Activated naive CD4-positive, alpha-beta T cell treated with anti-CD3 and anti-CD28 coated beads, Interleukin-2, amount 10 ng/mL, durations not matched to agents 7 days and 5 days (primary cell): ENCODE measurements around the gene TUBGCP3.

Experiments used
- CTCF ChIA-PET: fragments of 350-600 bp; sonication (Branson Sonifier 250); formaldehyde crosslinking; loops from one replicate; lab custom pipeline; 2021; ENCODE audit warnings: antibody characterized with exemption; lab: Charles Lee
- DNase-seq: peaks from one replicate; pipeline ENCODE4 v3.0.0-alpha.2; 2020
- H3K27ac Mint-ChIP-seq: one replicate; pipeline ENCODE4 v1.8.0; 2021; ENCODE audit warnings: mild to moderate bottlenecking, moderate library complexity, mixed read lengths
- H3K27me3 Mint-ChIP-seq: one replicate; pipeline ENCODE4 v1.8.0; 2021; ENCODE audit warnings: mild to moderate bottlenecking, mixed read lengths
- H3K36me3 Mint-ChIP-seq: one replicate; pipeline ENCODE4 v1.8.0; 2021; ENCODE audit warnings: mixed read lengths
- H3K4me1 Mint-ChIP-seq: one replicate; pipeline ENCODE4 v1.8.0; 2021; ENCODE audit warnings: mixed read lengths
- H3K4me3 Mint-ChIP-seq: one replicate; pipeline ENCODE4 v1.8.0; 2021; ENCODE audit warnings: mild to moderate bottlenecking, moderate library complexity, mixed read lengths
- H3K9me3 Mint-ChIP-seq: one replicate; pipeline ENCODE4 v1.8.0; 2021; ENCODE audit warnings: mixed read lengths

Gene TUBGCP3

GRCh38 chr13:112456138-112457056 lies 131.6 kb downstream of the TUBGCP3 start:
- no peaks in the 10 kb centered on the region for H3K4me1 Mint-ChIP-seq
- CTCF ChIA-PET, result no interaction called here
- no peak overlapping the region for H3K27ac Mint-ChIP-seq
- no peak for DNase-seq
- no peaks in the 10 kb centered on the region for H3K9me3 Mint-ChIP-seq
- peaks cover under 1% of the 10 kb centered on the region for H3K27me3 Mint-ChIP-seq
- no peaks in the 10 kb centered on the region for H3K36me3 Mint-ChIP-seq
- H3K4me3 Mint-ChIP-seq, result no peak overlapping the region

- CTCF ChIA-PET, result interaction anchor here (0.8 kb wide), 1 partner anchor 11 kb away, joined by 3 read pairs; no protein-coding TSS in a partner anchor
- Mint-ChIP-seq H3K4me3 (no peak overlapping the region), H3K4me1 (no peaks in the 10 kb centered on the region), H3K36me3 (no peaks in the 10 kb centered on the region), H3K27me3 (no peaks in the 10 kb centered on the region), H3K27ac (no peak overlapping the region), H3K9me3 (no peaks in the 10 kb centered on the region)
- no peak for DNase-seq
Observed at GRCh38 chr13:112455476-112456059, 132.4 kb downstream of the TUBGCP3 start.

GRCh38 chr13:112454648-112455334 lies 133.2 kb downstream of the TUBGCP3 start:
- Mint-ChIP-seq H3K4me3 (no peak overlapping the region), H3K27ac (no peak overlapping the region), H3K27me3 (no peaks in the 10 kb centered on the region), H3K9me3 (no peaks in the 10 kb centered on the region), H3K36me3 (no peaks in the 10 kb centered on the region), H3K4me1 (no peaks in the 10 kb centered on the region)
- CTCF ChIA-PET, result interaction anchor here (0.8 kb wide), 1 partner anchor 11 kb away, joined by 3 read pairs; no protein-coding TSS in a partner anchor
- DNase-seq, result no peak

GRCh38 chr13:112453874-112454647 lies 133.9 kb downstream of the TUBGCP3 start:
- no peaks in the 10 kb centered on the region for H3K36me3 Mint-ChIP-seq
- CTCF ChIA-PET, result no interaction called here
- no peak overlapping the region for H3K4me3 Mint-ChIP-seq
- no peaks in the 10 kb centered on the region for H3K4me1 Mint-ChIP-seq
- H3K27me3 Mint-ChIP-seq, result no peaks in the 10 kb centered on the region
- no peak for DNase-seq
- H3K27ac Mint-ChIP-seq, result no peak overlapping the region
- H3K9me3 Mint-ChIP-seq, result no peaks in the 10 kb centered on the region

- Mint-ChIP-seq H3K27me3 (no peaks in the 10 kb centered on the region), H3K4me3 (no peak overlapping the region)
- CTCF ChIA-PET, result no interaction called here
Observed at GRCh38 chr13:112453207-112453829, 134.6 kb downstream of the TUBGCP3 start.

GRCh38 chr13:112452380-112453206 lies 135.4 kb downstream of the TUBGCP3 start:
- CTCF ChIA-PET, result no interaction called here
- no peaks in the 10 kb centered on the region for H3K4me1 Mint-ChIP-seq
- DNase-seq, result no peak
- no peaks in the 10 kb centered on the region for H3K36me3 Mint-ChIP-seq
- no peaks in the 10 kb centered on the region for H3K9me3 Mint-ChIP-seq
- H3K27ac Mint-ChIP-seq, result no peak overlapping the region
- no peak overlapping the region for H3K4me3 Mint-ChIP-seq
- H3K27me3 Mint-ChIP-seq, result no peaks in the 10 kb centered on the region

More at GRCh38 chr13:112453207-112453829, 134.6 kb downstream of the TUBGCP3 start:
- no peak overlapping the region for H3K27ac Mint-ChIP-seq
- H3K36me3 Mint-ChIP-seq, result no peaks in the 10 kb centered on the region
- no peaks in the 10 kb centered on the region for H3K9me3 Mint-ChIP-seq
- no peak for DNase-seq
- no peaks in the 10 kb centered on the region for H3K4me1 Mint-ChIP-seq

GRCh38 chr13:112451512-112452379 lies 136.2 kb downstream of the TUBGCP3 start:
- H3K4me3 Mint-ChIP-seq, result no peak overlapping the region
- no peaks in the 10 kb centered on the region for H3K27me3 Mint-ChIP-seq
- H3K36me3 Mint-ChIP-seq, result no peaks in the 10 kb centered on the region
- CTCF ChIA-PET, result no interaction called here
- no peak overlapping the region for H3K27ac Mint-ChIP-seq
- no peaks in the 10 kb centered on the region for H3K9me3 Mint-ChIP-seq
- DNase-seq, result no peak
- no peaks in the 10 kb centered on the region for H3K4me1 Mint-ChIP-seq

- H3K9me3 Mint-ChIP-seq, result no peaks in the 10 kb centered on the region
- H3K27ac Mint-ChIP-seq, result no peak overlapping the region
- H3K4me1 Mint-ChIP-seq, result no peaks in the 10 kb centered on the region
- no peak for DNase-seq
- H3K27me3 Mint-ChIP-seq, result no peaks in the 10 kb centered on the region
- H3K4me3 Mint-ChIP-seq, result no peak overlapping the region
- no peaks in the 10 kb centered on the region for H3K36me3 Mint-ChIP-seq
- CTCF ChIA-PET, result no interaction called here
Observed at GRCh38 chr13:112450904-112451240, 137.1 kb downstream of the TUBGCP3 start.

- Mint-ChIP-seq H3K27me3 (no peaks in the 10 kb centered on the region), H3K27ac (no peak overlapping the region), H3K9me3 (no peaks in the 10 kb centered on the region), H3K36me3 (no peaks in the 10 kb centered on the region), H3K4me1 (no peaks in the 10 kb centered on the region), H3K4me3 (no peak overlapping the region)
- no peak for DNase-seq
- CTCF ChIA-PET, result no interaction called here
Observed at GRCh38 chr13:112450118-112450903, 137.6 kb downstream of the TUBGCP3 start.

- no peak overlapping the region for H3K4me3 Mint-ChIP-seq
- no peaks in the 10 kb centered on the region for H3K4me1 Mint-ChIP-seq
- DNase-seq, result no peak
- H3K9me3 Mint-ChIP-seq, result no peaks in the 10 kb centered on the region
- CTCF ChIA-PET, result no interaction called here
- no peak overlapping the region for H3K27ac Mint-ChIP-seq
- no peaks in the 10 kb centered on the region for H3K36me3 Mint-ChIP-seq
- peaks cover 5% of the 10 kb centered on the region for H3K27me3 Mint-ChIP-seq
Observed at GRCh38 chr13:112449545-112449930, 138.4 kb downstream of the TUBGCP3 start.

GRCh38 chr13:112448621-112449544 lies 139.1 kb downstream of the TUBGCP3 start:
- Mint-ChIP-seq H3K9me3 (no peaks in the 10 kb centered on the region), H3K27ac (no peak overlapping the region), H3K27me3 (peaks cover 11% of the 10 kb centered on the region), H3K36me3 (no peaks in the 10 kb centered on the region), H3K4me3 (no peak overlapping the region), H3K4me1 (no peaks in the 10 kb centered on the region)
- CTCF ChIA-PET, result interaction anchor here (0.6 kb wide), 1 partner anchor 399 kb away, joined by 3 read pairs; no protein-coding TSS in a partner anchor
- DNase-seq, result no peak
